ENCODE measurements around the gene LMTK2.

The LMTK2 gene

DNA sequence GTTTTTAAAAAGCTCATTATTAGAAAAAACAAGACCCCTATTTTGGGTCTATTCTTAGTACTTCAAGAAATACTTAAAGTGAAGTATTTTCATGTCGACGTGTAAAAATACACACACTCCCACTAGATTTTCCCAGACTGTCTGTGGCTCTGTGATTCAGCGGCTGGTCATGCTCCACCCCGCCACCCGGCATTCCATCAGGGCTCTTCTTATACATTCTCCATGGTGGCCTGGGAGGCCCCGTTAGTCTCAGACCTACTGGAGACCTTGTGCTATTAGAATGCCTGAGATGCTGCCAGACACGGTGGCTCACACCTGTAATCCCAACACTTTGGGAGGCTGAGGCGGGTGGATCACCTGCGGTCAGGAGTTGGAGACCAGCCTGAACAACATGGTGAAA is 132.3 kb downstream of the LMTK2 start:
- intact Hi-C loops (cut with DNase I), result no loop called here
- no peak for DNase-seq

GRCh38 chr7:98240961-98241673 is 134.5 kb downstream of the LMTK2 start:
- DNase-seq, result peak in 39 of 42 donors; percentile 9 to 79 (median 48)
- intact Hi-C loops (cut with DNase I), result no loop called here

- DNase-seq, result no peak
- intact Hi-C loops (cut with DNase I), result no loop called here
These were observed 135.1 kb downstream of the LMTK2 start for GRCh38 chr7:98241674-98242241.

GRCh38 chr7:98242342-98242741 is 135.7 kb downstream of the LMTK2 start:
- no peak for DNase-seq
- intact Hi-C loops (cut with DNase I), result no loop called here

DNA sequence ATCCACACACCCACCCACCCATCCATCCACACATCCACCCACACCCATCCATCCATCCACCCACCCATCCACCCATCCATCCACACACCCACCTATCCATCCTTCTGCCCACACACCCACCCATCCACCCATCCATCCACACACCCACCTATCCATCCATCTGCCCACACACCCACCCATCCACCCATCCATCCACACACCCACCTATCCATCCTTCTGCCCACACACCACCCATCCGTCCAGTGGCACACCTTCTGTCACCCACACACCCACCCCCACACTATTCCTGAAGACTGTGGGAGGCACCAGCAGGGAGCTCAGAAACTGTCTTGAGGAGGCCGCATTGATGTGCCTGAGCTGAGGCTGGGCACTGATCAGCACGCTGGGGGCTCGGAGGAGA is 136.3 kb downstream of the LMTK2 start:
- no peak for DNase-seq
- intact Hi-C loops (cut with DNase I), result no loop called here

DNA sequence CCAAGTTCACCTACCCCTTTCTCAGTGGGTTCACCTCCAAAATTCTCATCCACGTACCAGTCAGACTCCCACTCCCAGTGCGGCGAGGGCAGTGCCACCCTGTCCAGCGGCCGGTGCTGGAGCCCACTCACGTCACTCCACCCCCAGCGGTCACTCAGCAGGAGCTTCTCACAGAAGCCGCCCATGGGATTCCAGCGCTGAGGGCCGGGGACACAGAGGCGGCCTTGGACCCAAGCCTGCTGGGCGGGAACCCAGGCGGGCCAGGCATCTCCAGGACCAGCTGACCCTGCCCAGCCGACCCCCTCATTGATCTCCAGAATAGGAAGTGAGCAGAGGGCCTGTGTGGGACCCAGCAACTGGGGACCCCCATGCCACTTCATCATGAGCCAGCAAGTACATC is 138.2 kb downstream of the LMTK2 start:
- no peak for DNase-seq
- intact Hi-C loops (cut with DNase I), result no loop called here

GRCh38 chr7:98248156-98248555 is 141.5 kb downstream of the LMTK2 start:
- intact Hi-C loops (cut with DNase I), result no loop called here

DNA sequence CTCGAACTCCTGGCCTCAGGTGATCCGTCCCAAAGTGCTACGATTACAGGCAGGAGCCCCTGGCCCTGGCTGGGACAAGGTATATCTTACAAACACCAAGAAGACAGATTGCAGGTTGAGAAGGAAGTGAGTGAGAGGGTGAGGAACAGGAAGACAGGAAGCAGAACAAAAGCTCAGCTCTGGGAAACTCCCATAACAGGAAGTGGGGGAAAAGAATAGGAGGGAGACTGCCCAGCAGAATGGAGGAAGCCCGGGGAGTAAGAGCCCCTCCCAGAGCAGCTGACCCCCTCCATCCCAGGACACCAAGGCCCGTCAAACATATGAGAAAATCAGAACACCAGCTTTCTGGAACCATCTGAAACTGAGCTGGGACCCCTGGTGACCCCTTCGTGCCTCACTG is 142.4 kb downstream of the LMTK2 start:
- no peak for DNase-seq
- intact Hi-C loops (cut with DNase I), result no loop called here

More at GRCh38 chr7:98248156-98248555, 141.5 kb downstream of the LMTK2 start:
- DNase-seq, result no peak

DNA sequence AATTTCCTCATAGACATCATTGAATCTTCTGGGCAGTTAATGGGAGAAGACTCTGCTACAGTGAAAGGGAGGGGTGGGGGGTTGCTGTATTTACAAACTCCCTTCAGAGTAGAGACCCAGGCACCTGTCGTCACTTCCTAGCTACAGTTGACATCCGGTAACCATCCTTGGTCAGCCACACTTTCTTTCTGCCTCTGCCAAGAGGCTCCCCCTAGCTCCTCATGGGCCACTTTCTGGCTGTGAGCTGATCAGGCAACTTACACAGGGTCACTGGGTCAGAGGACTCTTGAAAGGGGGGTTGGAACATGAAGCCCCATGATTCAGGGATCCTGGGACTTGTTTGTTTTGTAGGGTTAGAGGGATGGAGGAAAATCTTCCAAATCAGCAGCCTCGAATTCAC is 144.1 kb downstream of the LMTK2 start:
- DNase-seq, result no peak
- intact Hi-C loops (cut with DNase I), result no loop called here

- intact Hi-C loops (cut with DNase I), result no loop called here
- DNase-seq, result peak in 9 of 42 donors; percentile 6 to 43 (median 13)
These were observed 144.6 kb downstream of the LMTK2 start for GRCh38 chr7:98251231-98251600.

DNA sequence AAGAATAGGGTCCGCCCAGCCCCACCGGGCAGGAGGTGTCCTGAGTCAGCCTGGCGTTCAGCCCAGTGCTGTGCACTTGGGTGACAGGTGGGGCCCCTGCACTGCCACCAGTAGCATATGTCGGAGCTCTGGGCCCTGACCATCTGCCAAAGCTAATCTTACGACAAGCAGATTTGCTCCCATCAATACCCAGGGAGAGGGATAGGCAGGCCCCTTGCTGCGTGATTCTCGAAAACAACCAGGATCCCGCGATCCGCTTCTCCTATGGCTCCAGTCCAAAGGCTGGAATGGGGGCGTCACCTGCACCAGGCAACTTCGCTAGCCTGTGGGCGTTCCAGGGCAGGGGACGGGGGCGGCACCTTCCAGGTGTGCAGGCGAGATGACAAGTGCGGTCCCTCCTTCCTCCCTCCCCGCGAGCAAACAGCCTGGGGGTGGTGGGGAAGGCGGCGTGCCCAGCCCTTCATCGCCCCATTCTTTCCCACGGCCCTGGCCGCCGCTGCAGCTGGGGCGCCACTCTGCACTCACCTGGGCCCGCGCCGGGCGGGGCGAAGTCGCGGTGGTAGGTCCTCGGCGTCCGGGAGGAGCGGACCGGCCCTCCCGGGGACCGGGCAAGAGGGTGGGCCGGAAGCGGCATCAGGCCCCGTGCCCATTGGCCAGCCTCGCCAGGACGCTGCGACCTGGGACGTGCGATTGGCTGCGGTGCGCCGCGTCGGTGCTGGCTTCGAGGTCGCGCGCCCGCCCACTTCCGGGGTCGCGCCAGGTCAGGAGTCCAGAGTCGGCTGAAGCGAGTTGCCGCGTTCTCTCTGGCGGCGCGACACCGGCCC is 145.2 kb downstream of the LMTK2 start, which contains the start of gene TECPR1:
TSS of gene TECPR1 (minus strand) at position 632 of the 824 bp plus-strand sequence. CDS start 6,086 bp downstream, outside the sequence.
- intact Hi-C loops (cut with DNase I), result no loop called here
- peak; percentile 87 to 99 (median 97) for DNase-seq

- DNase-seq, result peak in 6 of 42 donors; percentile 13 to 41 (median 19)
- intact Hi-C loops (cut with DNase I), result no loop called here
These were observed 145.9 kb downstream of the LMTK2 start for GRCh38 chr7:98252425-98253054.

DNA sequence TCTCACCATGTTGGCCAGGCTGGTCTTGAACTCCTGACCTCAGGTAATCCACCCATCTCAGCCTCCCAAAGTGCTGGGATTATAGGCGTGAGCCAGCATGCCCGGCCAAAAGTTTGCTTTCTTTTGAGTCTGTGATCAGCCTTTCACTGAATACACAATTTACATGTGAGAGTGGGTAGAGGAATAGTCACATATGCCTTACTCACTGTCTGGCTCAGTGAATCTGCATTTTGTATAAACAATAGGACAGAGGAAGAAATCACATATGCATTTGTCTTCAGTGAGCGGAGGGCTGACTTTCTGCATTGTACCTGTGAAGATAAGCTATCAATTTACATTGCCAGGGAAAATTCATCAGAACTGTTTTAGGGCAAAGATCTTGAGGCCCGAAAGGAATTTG is 147.9 kb downstream of the LMTK2 start:
- no peak for DNase-seq
- intact Hi-C loops (cut with DNase I), result no loop called here

GRCh38 chr7:98254951-98255610 is 148.4 kb downstream of the LMTK2 start:
- no peak for DNase-seq
- intact Hi-C loops (cut with DNase I), result no loop called here

DNA sequence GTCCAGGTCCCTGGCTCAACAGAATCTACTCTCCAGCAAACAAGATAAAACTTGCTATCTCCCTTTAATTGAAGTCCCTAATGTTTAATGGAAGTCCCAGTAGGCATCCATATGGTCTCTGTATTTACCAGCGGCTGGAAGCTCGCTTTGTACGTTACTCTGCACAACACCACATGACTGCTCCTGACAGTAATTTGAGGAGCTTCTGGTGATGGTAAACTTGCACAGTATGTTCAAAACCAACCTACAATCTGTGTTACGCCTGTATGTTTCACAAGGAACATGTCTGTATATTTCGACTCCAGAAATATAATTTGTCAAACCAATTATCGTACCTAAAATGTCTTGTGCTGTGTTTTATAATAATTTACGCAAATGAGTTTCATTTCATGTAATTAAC is 149.8 kb downstream of the LMTK2 start:
- intact Hi-C loops (cut with DNase I), result no loop called here
- DNase-seq, result no peak

- no peak for DNase-seq
- intact Hi-C loops (cut with DNase I), result no loop called here
These were observed 151.0 kb downstream of the LMTK2 start for GRCh38 chr7:98257701-98258100.
